Uterus (tissue), 4 donors: Measurements from ENCODE around the gene PSMD1. TPM values are rescaled to one million over a fixed set of nuclear protein-coding genes. Genes with fewer than 3 reads are reported as not detected.

ENCODE experiments used
- DNase-seq, 2 donors: peaks; one replicate each; pipeline ENCODE4 v3.0.0-alpha.2; 2019 to 2020
- H3K27ac ChIP-seq, 2 donors: fragments of 200-600 bp; sonication (generic); 1 replicate in 1 of 2; 2 replicates in 1 of 2; pipeline ENCODE4 v1.5.1; 2016 to 2018
- H3K27me3 ChIP-seq, 2 donors: fragments of 200-600 bp; sonication (generic); one replicate each; pipeline ENCODE4 v1.5.1; 2018 to 2019; ENCODE audit warnings: control low read depth in 1 of 2
- H3K36me3 ChIP-seq, 2 donors: fragments of 200-600 bp; sonication (generic); one replicate each; pipeline ENCODE4 v1.5.1; 2019; ENCODE audit warnings: control low read depth in 1 of 2
- H3K4me1 ChIP-seq, 2 donors: fragments of 200-600 bp; sonication (generic); one replicate each; pipeline ENCODE4 v1.5.1; 2018 to 2019; ENCODE audit warnings: control low read depth in 1 of 2
- H3K4me3 ChIP-seq, 2 donors: fragments of 200-600 bp; sonication (generic); 1 replicate in 1 of 2; 2 replicates in 1 of 2; pipeline ENCODE4 v1.5.1; 2018 to 2019; ENCODE audit warnings: mild to moderate bottlenecking in 1 of 2
- H3K9me3 ChIP-seq, 2 donors: fragments of 200-600 bp; sonication (generic); one replicate each; pipeline ENCODE4 v1.5.1; 2019; ENCODE audit warnings: control low read depth in 1 of 2
- POLR2A ChIP-seq, 2 donors: fragments of 450-650 bp; IDR thresholded peaks; one replicate each; pipeline ENCODE4 v1.6.1; 2016; ENCODE audit warnings: antibody characterized with exemption in 2 of 2, mild to moderate bottlenecking in 1 of 2, moderate library complexity in 1 of 2
- intact Hi-C: fragments of 100-400 bp; cut with DNase I; formaldehyde crosslinking; loops from one replicate; pipeline ENCODE4 v1.15.1; 2023; ENCODE audit warnings: low total_unique reads
- total RNA-seq, 4 donors: library from RNA; depleted of rRNA in 3 of 4; stranded (reverse); fragments of >200 nt in 3 of 4; gene quantifications; one replicate each; pipeline versions ENCODE4 v1.1.0 to v1.2.4, GENCODE V29; 2014 to 2023
- TF ChIP-seq, protein P1 (sequence below), 4 experiments: fragments of 200-600 bp in 2 of 4; fragments of 450-650 bp in 2 of 4; sonication (generic) in 2 of 4; IDR thresholded peaks; one replicate each; pipeline ENCODE4 v1.5.1; 2016 to 2019; ENCODE audit warnings: antibody characterized with exemption in 4 of 4, mild to moderate bottlenecking in 2 of 4, moderate library complexity in 1 of 4
- donor health status: DM: yes; HTN: yes; CAD: no.

PSMD1 gene
- total RNA-seq, 4 donors from 2014 or later = 54.4 to 96.6 (median 68.6) TPM

DNA sequence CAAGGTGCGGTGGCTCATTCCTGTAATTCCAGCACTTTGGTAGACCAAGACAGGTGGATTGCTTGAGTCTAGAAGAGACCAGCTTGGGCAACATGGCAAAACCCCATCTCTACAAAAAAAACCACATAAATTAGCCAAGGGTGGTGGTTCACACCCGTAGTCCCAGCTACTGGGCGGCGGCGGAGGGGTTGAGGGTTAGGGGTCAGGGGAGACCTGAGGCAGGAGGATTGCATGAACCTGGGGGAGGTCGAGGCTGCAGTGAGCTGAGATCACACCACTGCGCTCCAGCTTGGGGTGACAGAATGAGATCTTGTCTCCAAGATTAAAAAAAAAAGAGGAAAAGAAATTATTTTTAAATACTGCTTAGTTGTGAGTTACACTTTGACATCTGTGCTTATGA lies 69.5 kb downstream of the PSMD1 start:
- TF ChIP-seq POLR2A (IDR thresholded peaks at IDR 0.05) = no peak
- TF ChIP-seq, protein P1, sequence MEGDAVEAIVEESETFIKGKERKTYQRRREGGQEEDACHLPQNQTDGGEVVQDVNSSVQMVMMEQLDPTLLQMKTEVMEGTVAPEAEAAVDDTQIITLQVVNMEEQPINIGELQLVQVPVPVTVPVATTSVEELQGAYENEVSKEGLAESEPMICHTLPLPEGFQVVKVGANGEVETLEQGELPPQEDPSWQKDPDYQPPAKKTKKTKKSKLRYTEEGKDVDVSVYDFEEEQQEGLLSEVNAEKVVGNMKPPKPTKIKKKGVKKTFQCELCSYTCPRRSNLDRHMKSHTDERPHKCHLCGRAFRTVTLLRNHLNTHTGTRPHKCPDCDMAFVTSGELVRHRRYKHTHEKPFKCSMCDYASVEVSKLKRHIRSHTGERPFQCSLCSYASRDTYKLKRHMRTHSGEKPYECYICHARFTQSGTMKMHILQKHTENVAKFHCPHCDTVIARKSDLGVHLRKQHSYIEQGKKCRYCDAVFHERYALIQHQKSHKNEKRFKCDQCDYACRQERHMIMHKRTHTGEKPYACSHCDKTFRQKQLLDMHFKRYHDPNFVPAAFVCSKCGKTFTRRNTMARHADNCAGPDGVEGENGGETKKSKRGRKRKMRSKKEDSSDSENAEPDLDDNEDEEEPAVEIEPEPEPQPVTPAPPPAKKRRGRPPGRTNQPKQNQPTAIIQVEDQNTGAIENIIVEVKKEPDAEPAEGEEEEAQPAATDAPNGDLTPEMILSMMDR (IDR thresholded peaks at IDR 0.05) = no peak
- no peak for DNase-seq
- intact Hi-C loops = no loop called here
- Histone ChIP-seq H3K36me3 (no peaks in the 10 kb centered on the region), H3K27me3 (no peaks in the 10 kb centered on the region), H3K4me1 (peaks cover 0 to 10% of the 10 kb centered on the region in 2 donors), H3K9me3 (no peaks in the 10 kb centered on the region), H3K4me3 (no peak overlapping the region), H3K27ac (peak overlapping the region in 1 of 2 donors; percentile 35)

DNA sequence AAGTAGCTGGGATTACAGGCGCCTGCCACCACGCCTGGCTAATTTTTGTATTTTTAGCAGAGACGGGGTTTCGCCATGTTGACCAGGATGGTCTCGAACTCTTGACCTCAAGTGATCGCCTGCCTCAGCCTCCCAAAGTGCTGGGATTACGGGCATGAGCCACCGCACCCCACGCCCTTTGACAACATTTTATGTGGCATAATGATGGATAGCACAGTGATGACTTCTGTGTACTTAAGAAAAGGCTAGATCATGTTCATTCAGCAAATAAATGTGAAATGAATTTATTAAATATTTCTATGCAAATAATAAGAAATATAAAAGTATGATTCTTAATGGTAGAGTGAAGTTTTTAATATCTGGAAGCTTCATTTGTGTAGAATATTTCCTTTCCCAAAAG lies 70.8 kb downstream of the PSMD1 start:
- peak overlapping the region in 1 of 2 donors; percentile 53 for H3K27ac ChIP-seq

DNA sequence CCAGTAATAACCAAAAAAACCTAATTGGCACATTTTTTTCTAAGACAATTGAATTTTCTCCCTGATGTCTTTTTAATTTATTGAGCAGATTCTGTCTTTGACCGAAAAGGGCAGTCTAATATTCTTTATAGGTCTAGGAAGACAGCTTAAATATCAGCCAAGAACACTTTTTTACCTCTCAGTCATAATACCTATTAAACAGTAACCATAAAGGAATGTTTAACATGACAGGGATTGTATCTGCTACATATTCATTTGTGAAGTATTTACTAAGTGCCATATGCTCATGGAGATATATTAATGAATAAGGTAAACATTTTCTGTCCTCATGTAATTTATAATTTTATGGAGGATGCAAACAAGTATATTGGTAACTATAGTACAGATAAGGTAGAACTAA lies 71.3 kb downstream of the PSMD1 start:
- TF ChIP-seq, protein P1 (IDR thresholded peaks at IDR 0.05) = no peak
- TF ChIP-seq POLR2A (IDR thresholded peaks at IDR 0.05) = no peak
- Histone ChIP-seq H3K9me3 (no peaks in the 10 kb centered on the region), H3K36me3 (no peaks in the 10 kb centered on the region), H3K4me3 (no peak overlapping the region), H3K27ac (peak overlapping the region in 1 of 2 donors; percentile 53), H3K4me1 (no peaks in the 10 kb centered on the region), H3K27me3 (no peaks in the 10 kb centered on the region)
- DNase-seq = no peak
- intact Hi-C loops = no loop called here

More for the DNA sequence above, 70.8 kb downstream of the PSMD1 start:
- intact Hi-C loops = no loop called here
- Histone ChIP-seq H3K9me3 (no peaks in the 10 kb centered on the region), H3K27me3 (no peaks in the 10 kb centered on the region), H3K36me3 (no peaks in the 10 kb centered on the region), H3K4me3 (no peak overlapping the region), H3K4me1 (peaks cover 0 to 3% of the 10 kb centered on the region in 2 donors)
- TF ChIP-seq, protein P1 (IDR thresholded peaks at IDR 0.05) = no peak
- no peak for TF ChIP-seq POLR2A (IDR thresholded peaks at IDR 0.05)
- no peak for DNase-seq

DNA sequence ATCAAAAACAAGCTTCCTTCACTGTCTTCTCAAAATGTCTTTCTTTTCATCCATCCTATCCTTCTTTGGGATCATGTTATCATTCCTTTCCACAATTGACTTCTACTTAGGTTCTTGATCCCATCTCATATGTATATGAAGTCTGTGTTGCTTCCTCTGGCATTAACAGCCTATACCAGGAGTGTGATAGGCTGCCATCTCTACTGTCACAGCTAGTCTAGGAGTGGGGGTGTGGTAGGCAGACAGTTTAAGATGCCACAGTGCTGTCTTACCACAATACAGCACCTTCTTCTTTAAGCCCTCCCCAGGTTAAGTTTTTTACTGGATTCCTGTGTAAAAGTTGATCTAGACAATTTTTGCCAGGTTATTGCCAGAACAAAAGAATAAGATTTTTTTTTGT lies 71.9 kb downstream of the PSMD1 start:
- Histone ChIP-seq H3K27me3 (no peaks in the 10 kb centered on the region), H3K4me3 (no peak overlapping the region), H3K4me1 (no peaks in the 10 kb centered on the region), H3K36me3 (no peaks in the 10 kb centered on the region), H3K27ac (peak overlapping the region in 1 of 2 donors; percentile 53), H3K9me3 (no peaks in the 10 kb centered on the region)
- TF ChIP-seq, protein P1 (IDR thresholded peaks at IDR 0.05) = no peak
- no peak for TF ChIP-seq POLR2A (IDR thresholded peaks at IDR 0.05)
- intact Hi-C loops = no loop called here
- no peak for DNase-seq

DNA sequence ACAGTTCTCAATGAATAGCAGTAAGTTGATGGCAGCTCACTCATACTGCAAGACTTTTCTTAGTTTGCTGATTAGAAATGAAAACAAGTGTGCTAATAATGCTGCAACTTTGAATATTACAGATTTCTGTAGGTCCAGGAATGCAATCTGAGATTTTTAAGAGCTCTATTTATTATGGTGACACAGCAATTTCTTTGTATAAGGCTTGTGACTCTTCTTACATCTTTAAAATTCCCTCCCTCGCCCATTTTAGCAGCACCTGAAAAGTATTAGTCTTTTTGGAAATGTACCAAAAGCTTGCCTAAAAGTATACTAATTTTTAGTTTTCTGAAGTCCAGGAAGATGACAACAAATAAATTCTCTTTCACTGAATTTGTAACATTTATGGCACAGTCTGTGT lies 72.5 kb downstream of the PSMD1 start:
- Histone ChIP-seq H3K36me3 (no peaks in the 10 kb centered on the region), H3K4me3 (no peak overlapping the region), H3K27me3 (no peaks in the 10 kb centered on the region), H3K9me3 (no peaks in the 10 kb centered on the region), H3K27ac (peak overlapping the region in 1 of 2 donors; percentile 53), H3K4me1 (no peaks in the 10 kb centered on the region)
- DNase-seq = no peak
- TF ChIP-seq POLR2A (IDR thresholded peaks at IDR 0.05) = no peak
- TF ChIP-seq, protein P1 (IDR thresholded peaks at IDR 0.05) = no peak
- intact Hi-C loops = no loop called here
